Muscle layer of duodenum (tissue), 2 donors: Measurements from ENCODE around the gene CPNE5.

ENCODE experiments used
- H3K27ac ChIP-seq: one replicate; pipeline ENCODE4 v1.7.0; 2013; ENCODE audit warnings: mild to moderate bottlenecking, low read length
- H3K27me3 ChIP-seq: one replicate; pipeline ENCODE4 v1.7.0; 2013; ENCODE audit warnings: low read depth, mild to moderate bottlenecking, control low read depth, low read length
- H3K36me3 ChIP-seq, 2 donors: one replicate each; pipeline ENCODE4 v1.7.0; 2013; ENCODE audit warnings: low read length in 2 of 2, control low read depth in 1 of 2, mild to moderate bottlenecking in 1 of 2; ENCODE audit not compliant: insufficient read depth in 2 of 2, control insufficient read depth in 1 of 2
- H3K4me1 ChIP-seq, 2 donors: one replicate each; pipeline ENCODE4 v1.7.0; 2013; ENCODE audit warnings: low read length in 2 of 2, mild to moderate bottlenecking in 2 of 2, control low read depth in 1 of 2, moderate library complexity in 1 of 2; ENCODE audit not compliant: insufficient read depth in 2 of 2, control insufficient read depth in 1 of 2
- H3K4me3 ChIP-seq, 2 donors: one replicate each; pipeline ENCODE4 v1.7.0; 2013; ENCODE audit warnings: low read length in 2 of 2, low read depth in 1 of 2, mild to moderate bottlenecking in 1 of 2
- H3K9me3 ChIP-seq, 2 donors: one replicate each; pipeline ENCODE4 v1.7.0; 2013; ENCODE audit warnings: low read length in 2 of 2, control low read depth in 1 of 2, mild to moderate bottlenecking in 1 of 2; ENCODE audit not compliant: control insufficient read depth in 1 of 2
- donor health status: healthy.

CPNE5 gene

DNA sequence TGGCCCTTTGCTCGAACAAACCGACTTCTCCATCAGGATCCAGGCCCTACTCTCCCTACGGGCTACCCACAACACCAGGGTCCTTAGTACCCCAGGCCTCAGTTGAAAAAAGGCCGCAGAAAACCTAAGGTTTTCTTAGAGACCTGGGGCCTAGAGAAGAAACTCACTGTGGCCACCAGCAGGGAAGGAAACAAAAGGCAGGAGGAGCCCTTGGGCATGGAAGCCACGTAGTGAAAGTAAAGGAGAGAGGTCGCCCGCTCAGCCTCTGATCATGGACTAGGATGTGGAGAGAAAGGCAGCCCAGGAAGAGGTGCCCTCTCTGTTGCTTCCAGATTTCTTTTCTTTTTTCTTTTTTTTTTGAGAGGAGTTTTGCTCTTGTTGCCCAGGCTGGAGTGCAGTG is 31.5 kb downstream of the CPNE5 start:
- H3K27me3 ChIP-seq = no peaks in the 10 kb centered on the region
- no peak overlapping the region for H3K27ac ChIP-seq

DNA sequence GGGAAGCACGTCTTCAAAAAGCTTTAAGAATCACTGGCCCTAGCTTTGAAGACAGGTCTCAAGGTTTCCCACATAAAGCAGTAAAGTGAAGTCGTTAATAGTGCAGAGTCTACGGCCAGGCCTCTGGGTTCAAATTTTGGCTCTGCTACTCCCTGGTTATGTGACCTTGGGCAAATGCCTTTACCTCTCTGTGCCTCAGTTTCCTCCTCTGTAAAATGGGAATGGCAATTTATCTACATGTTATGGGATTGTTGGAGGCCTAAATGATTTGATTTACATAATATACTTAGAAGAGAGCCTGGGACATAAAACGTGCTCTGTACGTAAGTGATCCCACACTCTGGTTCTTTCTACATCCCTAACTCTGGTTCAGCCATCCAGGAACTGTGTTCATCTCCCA is 32.1 kb downstream of the CPNE5 start:
- no peaks in the 10 kb centered on the region for H3K9me3 ChIP-seq
- no peaks in the 10 kb centered on the region for H3K4me1 ChIP-seq
- no peaks in the 10 kb centered on the region for H3K27me3 ChIP-seq
- no peak overlapping the region for H3K4me3 ChIP-seq
- no peaks in the 10 kb centered on the region for H3K36me3 ChIP-seq
- no peak overlapping the region for H3K27ac ChIP-seq

More for the DNA sequence above, 31.5 kb downstream of the CPNE5 start:
- Histone ChIP-seq H3K4me3 (no peak overlapping the region), H3K36me3 (no peaks in the 10 kb centered on the region), H3K9me3 (no peaks in the 10 kb centered on the region), H3K4me1 (no peaks in the 10 kb centered on the region)

DNA sequence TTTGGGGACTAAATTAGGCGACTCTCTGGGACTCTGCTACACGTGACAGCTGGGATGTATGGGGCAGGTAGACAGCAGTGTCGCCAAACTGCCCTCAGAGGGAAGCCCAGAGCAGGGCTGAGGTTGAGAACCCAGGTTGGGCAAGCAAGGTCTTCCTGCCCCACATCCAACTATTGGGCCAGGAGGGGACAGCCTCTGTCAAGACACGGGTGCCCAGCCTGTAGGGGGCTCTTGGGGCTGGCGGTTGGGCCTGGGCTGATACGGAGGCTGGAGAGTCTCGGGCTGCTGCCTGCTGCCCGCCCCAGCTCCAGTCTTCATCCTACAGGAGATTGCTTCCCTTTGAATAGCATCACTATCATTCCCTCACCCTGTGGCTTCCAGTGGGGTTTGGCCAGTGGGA is 33.3 kb downstream of the CPNE5 start:
- Histone ChIP-seq H3K27me3 (no peaks in the 10 kb centered on the region), H3K4me1 (no peaks in the 10 kb centered on the region), H3K9me3 (no peaks in the 10 kb centered on the region), H3K27ac (no peak overlapping the region), H3K36me3 (no peaks in the 10 kb centered on the region), H3K4me3 (no peak overlapping the region)

DNA sequence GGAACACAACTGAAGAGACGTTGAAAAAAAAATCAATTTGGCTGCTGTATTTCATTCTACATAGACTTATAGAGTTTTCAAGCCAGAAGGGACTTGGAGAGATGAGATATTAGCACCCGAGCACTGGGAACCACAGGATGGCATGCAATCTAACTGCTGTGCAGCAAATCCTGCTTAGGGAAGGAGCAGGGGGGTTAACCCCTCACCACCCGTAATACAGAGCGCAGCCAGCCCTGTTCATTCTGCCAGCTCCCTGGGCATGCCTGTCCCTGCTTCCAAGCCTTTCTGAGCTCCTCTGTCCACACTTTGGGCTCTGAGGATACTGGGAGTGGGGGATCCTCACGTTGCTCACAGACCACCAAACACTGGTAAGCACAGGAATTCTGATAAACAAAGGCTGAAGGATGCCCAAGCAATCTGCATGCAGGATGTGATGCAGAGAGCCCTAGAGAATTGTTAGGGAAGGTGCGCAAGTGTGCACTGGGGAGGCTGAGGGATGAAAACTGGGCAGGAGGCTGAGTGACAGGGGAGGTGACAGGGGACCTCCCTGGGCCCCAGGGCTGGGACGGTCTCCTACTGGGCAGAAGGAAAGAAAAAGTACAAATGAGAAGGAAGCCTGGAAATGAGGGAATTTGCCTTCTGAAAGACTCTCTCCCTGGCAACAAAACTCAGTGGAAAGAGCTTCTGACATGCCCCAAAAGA is 34.0 kb downstream of the CPNE5 start:
- H3K27me3 ChIP-seq = no peaks in the 10 kb centered on the region
- H3K36me3 ChIP-seq = no peaks in the 10 kb centered on the region
- no peak overlapping the region for H3K27ac ChIP-seq
- no peaks in the 10 kb centered on the region for H3K9me3 ChIP-seq
- no peak overlapping the region for H3K4me3 ChIP-seq
- H3K4me1 ChIP-seq = no peaks in the 10 kb centered on the region

DNA sequence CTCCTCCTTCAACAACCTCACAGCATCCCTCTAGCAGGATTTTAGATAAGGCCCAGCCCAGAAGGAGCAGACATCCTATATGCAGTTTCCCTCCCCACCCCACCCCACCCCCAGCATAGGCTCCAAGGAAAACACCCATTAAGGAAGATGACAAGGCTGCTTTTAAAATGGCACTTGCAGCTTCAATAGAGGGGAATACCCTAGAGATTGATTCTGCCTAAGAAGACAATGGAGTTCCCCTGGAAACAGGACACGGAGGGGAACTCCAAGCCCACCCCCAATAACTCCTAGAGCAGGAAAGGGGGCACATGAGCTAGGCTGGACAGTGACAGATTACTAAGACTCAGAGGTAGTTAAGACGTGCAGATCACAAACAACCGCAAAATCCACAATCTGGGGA is 34.7 kb downstream of the CPNE5 start:
- H3K36me3 ChIP-seq = no peaks in the 10 kb centered on the region
- H3K4me3 ChIP-seq = no peak overlapping the region
- no peaks in the 10 kb centered on the region for H3K4me1 ChIP-seq
- no peaks in the 10 kb centered on the region for H3K9me3 ChIP-seq
- H3K27me3 ChIP-seq = no peaks in the 10 kb centered on the region
- no peak overlapping the region for H3K27ac ChIP-seq

DNA sequence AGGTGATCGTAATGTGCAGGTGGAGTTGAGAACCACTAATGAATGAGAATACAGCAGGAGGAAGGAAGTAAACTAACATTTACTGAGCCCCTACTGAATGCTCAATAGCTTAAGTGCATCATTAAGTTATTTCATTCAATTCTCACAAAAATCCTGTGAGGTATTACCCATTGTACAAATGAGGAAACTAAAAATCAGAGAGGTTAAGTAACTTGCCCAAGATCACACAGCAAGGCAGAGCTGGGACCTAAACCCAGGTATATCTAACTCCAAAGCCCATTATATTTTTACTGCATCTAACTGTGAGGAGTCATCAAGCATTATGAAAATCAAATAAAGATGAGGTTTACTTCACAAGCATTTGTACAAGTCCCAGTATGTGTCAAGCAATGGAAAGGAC is 35.3 kb downstream of the CPNE5 start:
- H3K36me3 ChIP-seq = no peaks in the 10 kb centered on the region
- H3K27me3 ChIP-seq = no peaks in the 10 kb centered on the region
- H3K27ac ChIP-seq = no peak overlapping the region
- H3K4me3 ChIP-seq = no peak overlapping the region
- no peaks in the 10 kb centered on the region for H3K9me3 ChIP-seq
- no peaks in the 10 kb centered on the region for H3K4me1 ChIP-seq

DNA sequence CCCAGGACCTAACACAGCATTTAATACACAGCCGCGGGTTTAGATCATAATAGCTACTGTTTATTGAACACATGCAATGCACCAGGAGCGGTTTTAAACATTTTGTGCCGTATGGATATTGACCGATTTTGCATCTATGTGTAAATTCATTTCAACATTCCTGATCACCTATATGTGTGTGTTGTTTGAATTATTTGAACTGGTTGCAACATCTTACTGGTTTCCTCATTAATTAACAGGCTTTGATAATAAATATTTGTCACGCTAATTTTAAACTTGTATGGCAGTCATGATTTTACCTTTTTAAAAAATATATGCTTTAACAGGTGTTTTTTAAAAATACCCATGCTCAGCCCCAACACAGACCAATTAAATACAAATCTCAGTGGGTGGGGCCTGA is 35.8 kb downstream of the CPNE5 start:
- Histone ChIP-seq H3K36me3 (no peaks in the 10 kb centered on the region), H3K27me3 (no peaks in the 10 kb centered on the region), H3K4me3 (no peak overlapping the region), H3K9me3 (no peaks in the 10 kb centered on the region), H3K27ac (no peak overlapping the region), H3K4me1 (no peaks in the 10 kb centered on the region)

DNA sequence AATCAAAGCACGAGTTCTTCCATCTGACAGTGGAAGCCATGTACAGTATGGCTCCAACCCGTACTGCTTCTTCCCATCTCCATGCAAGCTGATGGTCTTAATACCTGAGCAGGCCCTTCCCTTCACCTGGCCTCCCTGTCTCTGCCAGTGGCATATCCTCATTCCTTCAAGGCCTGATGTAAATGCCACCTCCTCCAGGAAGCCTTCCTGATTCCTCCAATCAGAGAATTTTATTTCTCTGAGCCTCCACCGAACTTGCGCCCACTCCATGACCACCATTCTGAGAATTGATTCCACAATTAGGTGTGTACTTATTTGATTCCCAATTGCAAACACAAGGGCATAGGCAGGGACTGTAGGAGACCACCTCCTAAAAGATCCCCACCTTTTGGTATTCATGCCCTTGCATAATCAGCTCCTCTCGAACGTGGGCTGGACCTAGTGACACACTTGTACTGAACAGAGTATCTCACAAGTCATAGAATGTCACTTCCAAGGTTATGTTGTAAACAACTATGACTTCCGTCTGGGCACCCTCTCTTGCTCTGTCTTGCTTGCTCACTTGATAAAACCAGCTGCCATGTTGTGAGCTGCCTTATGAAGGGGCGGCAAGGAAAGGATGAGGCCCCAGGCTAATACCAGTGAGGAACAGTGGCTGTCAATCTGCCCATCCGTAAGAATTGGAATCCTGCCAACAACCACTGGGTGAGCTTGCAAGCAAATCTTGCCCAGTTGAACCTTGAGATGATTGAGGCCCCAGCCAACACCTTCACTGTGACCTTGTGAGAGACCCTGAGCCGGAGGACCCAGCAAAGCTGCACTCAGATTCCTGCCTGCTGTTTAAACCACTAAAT is 38.8 kb downstream of the CPNE5 start:
- Histone ChIP-seq H3K27me3 (no peaks in the 10 kb centered on the region), H3K4me1 (no peaks in the 10 kb centered on the region), H3K27ac (no peak overlapping the region), H3K4me3 (no peak overlapping the region), H3K36me3 (no peaks in the 10 kb centered on the region), H3K9me3 (no peaks in the 10 kb centered on the region)

DNA sequence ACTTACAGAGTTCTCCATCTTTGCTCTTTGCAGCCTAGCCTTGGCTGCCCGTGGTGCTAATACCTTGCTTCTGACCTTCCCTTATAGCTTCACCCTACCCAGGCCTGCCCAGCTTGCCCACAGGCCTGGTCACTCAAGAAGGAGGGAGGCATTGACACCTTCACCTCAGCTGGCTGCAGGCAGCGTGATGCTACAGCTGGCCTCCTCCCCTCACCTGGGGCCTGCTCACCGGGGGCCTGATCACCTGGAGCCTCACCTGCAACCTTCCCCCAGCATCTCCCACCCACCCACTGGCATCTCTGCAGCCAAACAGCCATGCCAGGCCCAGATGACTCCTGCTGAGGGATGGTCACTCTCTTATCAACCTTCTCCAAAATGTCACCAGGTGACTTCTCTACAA is 40.4 kb downstream of the CPNE5 start:
- Histone ChIP-seq H3K27ac (no peak overlapping the region), H3K4me1 (peaks cover 0 to under 1% of the 10 kb centered on the region in 2 donors), H3K27me3 (no peaks in the 10 kb centered on the region), H3K9me3 (no peaks in the 10 kb centered on the region), H3K36me3 (no peaks in the 10 kb centered on the region), H3K4me3 (no peak overlapping the region)

DNA sequence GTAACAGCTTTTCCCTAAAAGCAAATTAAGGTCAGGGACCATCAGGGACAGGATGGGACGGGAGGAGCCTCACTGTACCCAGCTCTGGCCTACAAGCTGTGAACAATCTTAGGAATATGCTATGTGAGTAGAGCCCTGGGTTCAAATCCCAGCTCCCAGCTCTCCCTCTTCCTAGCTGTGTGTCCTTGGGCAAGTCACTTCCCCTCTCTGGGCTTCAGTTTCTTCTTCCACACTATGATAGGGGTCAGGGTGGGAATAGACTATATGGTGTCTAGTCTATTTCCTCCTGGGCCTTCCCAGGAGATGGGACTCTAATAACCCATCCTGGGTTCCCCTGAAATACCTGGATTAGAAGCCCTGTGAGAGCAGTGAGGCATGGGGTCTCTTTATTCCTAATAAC is 41.6 kb downstream of the CPNE5 start:
- no peaks in the 10 kb centered on the region for H3K36me3 ChIP-seq
- H3K4me1 ChIP-seq = peaks cover 0 to 3% of the 10 kb centered on the region in 2 donors
- no peaks in the 10 kb centered on the region for H3K27me3 ChIP-seq
- H3K4me3 ChIP-seq = no peak overlapping the region
- no peak overlapping the region for H3K27ac ChIP-seq
- no peaks in the 10 kb centered on the region for H3K9me3 ChIP-seq

DNA sequence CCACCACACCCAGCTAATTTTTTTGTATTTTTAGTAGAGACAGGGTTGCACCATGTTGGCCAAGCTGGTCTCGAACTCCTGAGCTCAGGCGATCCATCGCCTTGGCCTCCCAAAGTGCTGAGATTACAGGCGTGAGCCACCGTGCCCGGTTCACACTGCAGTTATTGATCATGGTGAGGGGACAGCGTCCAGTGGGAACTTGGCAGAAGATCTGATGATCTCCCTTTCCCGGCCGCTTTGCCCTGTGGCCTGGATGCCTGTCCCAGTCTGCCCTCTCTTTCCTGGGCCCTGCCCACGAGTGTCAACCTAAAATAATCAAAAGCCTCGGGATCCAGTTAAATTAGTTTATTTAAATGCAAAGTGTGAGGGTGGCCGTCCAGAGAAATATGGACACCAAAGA is 42.2 kb downstream of the CPNE5 start:
- Histone ChIP-seq H3K27me3 (no peaks in the 10 kb centered on the region), H3K9me3 (no peaks in the 10 kb centered on the region), H3K4me3 (no peak overlapping the region), H3K27ac (no peak overlapping the region), H3K4me1 (peaks cover 0 to 3% of the 10 kb centered on the region in 2 donors), H3K36me3 (no peaks in the 10 kb centered on the region)
